ENCODE measurements around the gene AEBP1. TPM values are rescaled to one million over a fixed set of nuclear protein-coding genes. Genes with fewer than 3 reads are reported as not detected.
A peak's percentile ranks its signal among the peaks of the same experiment; 100 is the strongest.

The AEBP1 gene
- total RNA-seq, 1 donor from 2014 or later = 5.4 TPM

DNA sequence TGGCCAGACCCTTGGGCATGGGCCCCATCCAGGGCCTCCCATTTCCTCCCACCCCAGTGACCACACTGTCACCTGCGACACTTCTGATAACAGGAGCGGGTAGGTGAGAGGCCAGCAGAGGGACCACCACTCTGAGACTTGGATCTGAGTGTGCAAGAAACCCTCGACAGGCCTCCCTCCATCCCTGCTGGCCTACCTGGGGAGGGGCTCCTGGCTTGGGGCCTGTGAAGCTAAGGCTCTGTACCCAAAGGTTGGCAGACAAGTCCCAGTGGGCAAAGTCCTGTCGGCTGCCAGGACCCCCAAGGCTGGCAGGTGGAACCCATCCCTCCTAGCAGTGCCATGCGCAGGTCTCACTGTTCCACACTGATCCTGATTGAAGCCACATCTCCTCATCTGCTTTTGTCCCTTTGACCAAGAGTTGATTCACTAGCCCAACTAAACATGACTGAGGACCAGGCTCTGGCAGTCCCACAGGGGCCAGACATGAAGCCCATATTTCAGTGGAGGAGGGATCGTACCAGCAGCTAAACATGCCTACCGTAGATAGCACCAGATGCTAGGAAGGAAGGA is 37.6 kb upstream of the AEBP1 start:
- no peak for DNase-seq (ENCODE audit: low read depth, low spot score)

DNA sequence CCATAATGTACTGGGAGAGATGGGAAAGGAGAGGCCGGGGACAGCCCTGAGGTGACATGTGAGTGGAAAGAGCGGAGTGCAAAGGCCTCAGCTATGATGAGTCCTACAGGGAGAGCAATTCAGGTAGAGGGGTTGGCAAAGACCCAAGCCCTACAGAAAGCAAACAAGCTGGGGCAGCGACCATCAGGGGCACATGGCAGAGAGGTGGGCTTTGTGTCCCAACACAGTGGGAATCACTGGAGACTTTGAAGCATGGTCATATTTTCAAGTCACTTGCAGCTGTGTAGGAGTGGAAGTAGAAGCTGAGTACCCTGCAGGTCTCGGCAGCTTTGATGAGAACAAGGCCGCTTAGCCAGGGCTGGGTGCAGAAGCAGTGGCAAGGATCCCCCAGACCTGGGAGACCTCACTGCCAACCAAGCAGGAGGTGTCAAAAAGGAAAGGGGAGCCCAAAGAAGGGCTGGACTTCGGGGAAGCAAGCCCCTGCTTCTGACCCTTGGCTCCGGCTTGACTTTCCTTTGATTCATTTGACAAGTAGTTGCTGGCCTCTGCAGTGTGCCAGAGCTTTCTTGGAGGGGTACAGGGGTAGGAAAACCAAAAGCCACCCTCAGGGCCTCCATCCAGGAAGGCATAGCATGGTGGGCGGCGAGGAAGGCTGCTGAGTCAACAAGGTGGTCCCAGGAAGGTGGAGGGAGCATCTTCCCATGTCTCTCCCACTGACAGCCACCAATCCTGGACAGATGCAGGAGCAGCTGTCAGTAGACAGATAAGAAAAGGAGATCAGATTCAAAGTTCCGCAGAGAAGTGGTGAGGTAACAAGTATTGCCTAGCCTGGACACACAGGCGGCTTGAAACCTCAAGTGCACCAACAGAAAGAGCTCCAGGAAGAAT is 36.8 kb upstream of the AEBP1 start:
- no peak for DNase-seq (ENCODE audit: low read depth, low spot score)

DNA sequence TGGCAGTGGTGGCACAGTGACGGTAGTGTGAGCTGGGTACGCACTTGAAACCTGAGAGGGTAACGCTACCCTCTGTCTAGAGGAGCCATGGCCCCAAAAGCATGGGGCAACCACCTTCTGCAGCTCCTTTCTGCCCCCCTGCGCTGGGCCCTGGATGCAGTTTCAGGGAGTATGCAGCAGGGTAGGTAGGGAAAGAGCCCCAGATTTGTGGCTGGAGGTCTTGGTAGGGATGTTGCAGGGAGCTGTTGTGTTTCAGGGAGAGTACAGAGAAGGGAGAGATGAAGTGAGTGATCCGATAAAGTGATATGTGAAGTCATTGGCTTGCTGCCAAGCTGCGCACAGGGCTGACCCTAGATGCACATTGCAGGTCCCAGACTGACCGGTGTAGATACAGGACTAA is 36.1 kb upstream of the AEBP1 start:
- no peak for DNase-seq (ENCODE audit: low read depth, low spot score)

DNA sequence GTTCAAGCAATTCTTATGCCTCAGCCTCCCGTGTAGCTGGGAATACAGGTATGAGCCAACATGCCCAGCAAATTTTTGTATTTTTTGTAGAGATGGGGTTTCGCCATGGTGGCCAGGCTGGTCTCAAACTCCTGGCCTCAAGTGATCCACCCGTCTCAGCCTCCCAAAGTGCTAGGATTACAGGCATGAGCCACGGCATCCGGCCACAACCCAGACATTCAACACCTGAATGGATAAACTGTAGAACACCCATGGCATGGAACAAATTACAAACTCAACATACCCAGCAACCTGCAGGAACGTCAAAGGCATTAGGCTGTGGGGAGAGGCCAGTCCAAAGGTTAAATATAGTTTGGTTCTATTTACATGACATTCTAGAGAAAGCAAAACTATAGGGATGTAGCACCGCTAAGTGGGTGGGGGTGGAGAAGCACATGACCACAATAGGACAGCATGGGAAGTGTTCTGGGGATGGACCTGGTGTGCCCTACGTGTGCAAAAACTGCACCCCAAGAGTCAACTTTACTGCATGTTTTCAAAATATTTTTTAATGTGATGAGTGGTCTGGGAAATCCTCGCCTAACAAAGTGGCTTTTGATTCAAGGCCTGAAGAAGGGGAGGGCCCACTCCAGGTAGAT is 32.3 kb upstream of the AEBP1 start:
- DNase-seq (ENCODE audit: low read depth, low spot score) = no peak

DNA sequence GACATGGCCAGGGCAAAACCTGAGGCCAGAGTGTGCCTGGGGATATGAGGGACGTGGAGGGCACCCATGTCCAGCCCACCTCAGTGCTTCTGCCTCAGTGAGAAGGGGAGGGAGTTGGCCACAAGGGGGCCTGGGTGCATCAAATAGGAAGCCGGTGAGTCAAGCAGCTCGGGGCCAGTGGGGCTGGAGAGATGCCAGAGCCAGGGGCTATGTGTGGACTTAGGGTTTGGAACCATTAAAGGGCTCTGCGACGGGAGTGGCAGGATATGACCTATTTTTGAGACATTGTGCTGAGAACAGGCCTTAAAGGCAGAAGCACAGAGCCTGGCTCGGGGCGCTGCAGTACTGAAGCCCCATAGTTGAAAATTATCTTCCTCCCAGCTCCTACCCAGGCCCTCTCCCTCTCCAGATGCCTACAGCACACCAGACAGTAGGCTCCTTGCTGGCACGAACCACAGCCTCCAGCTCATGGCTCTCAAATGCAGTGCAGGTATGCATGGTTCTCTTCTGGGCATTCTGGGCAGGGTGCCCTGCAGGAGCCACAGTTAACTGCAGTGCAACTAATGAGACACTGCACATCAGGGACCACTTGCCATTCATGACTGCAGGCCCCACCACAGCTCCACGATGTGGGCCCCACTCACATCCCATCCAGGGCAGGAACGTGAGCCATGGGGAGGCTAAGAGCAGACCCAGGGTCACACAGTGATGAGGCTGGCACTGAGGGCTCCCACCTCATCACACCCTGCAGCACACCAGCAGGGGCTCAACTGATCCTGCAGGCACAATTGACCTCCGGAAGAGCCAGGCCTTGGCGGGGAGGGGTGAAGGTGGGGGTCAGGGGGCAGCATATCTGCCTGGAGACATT is 31.5 kb upstream of the AEBP1 start:
- DNase-seq (ENCODE audit: low read depth, low spot score) = peak; percentile 78

DNA sequence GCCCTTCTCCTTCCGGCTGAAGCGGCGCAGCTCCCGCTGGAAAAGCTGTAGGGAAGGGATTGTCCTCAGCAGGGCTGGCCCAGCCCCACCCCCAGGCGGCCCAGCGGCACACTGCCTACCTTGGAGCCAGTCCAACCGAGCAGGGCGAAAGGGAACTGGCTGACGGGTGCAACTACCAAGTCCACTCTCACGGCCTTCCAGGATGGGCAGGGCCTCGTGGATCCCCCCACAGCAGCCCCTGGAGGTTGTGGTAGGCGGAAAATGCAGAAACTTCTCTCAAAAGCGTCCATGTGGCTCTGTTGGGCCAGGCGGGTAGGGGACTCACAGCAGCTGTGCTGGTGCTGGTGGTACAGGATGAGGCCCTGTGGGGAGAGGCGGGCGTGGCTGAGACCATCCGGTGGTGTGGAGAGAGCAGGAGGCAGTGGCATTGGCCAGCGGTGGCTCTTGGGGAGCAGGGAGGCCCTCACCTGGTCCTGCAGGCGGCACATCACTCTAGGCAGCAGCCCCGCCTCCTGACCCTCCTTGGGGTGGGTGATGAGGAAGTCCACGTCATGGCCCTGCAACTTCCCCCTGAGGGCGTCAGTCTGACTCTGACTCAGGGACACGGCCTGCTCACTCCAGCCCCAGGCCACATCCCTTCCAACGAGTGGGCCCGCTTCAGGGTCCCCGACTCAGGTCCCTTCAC is 30.3 kb upstream of the AEBP1 start:
- DNase-seq (ENCODE audit: low read depth, low spot score) = peak; percentile 59

DNA sequence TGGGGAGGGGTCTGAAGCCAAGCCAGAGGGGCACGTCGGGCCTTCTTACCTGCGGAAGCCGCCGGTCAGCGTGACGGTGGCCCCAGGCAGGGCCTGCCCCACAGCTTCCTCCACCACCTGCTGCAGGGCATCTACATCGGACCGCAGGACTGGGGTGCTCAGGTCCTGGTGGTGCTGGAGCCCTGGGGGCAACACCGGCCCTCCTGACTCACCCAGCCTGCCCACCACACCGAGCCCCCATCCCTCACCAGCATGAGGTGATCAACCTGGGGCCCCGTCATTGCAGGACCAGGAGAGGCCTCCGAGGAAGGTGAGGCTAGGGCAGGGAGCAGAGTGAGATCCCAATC is 29.8 kb upstream of the AEBP1 start:
- DNase-seq (ENCODE audit: low read depth, low spot score) = no peak

DNA sequence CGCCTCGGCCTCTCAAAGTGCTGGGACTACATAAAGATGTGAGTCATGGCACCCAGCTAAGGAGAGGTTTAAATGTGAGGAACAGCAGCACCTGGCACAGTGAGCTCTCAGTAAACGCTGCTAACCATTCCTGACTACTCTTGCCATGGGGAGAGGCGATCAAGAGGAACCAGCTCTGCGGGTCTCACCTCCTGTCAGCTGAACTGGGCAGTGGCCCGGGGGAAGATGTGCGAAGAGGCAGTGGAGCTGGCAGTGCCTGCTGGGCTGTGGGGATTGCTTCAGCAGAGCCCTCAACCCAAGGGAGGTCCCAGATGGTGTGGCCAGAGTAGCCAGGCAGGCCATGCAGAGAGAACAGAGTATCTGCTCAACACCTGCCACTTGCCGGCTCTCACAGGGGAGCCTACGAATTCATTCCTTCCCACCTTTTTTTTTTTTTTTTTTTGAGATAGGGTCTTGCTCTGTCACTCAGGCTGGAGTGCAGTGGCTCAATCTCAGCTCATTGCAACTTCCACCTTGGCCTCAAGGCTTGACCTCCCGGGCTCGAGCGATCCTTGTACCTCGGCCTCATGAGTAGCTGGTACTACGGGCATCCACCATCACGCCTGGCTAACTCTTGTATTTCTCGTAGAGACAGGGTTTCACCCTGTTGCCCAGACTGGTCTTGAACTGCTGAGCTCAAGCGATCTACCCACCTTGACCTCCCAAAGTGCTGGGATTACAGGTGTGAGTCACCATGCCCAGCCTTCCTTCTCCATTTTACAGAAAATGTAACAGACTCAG is 28.7 kb upstream of the AEBP1 start:
- DNase-seq (ENCODE audit: low read depth, low spot score) = no peak

DNA sequence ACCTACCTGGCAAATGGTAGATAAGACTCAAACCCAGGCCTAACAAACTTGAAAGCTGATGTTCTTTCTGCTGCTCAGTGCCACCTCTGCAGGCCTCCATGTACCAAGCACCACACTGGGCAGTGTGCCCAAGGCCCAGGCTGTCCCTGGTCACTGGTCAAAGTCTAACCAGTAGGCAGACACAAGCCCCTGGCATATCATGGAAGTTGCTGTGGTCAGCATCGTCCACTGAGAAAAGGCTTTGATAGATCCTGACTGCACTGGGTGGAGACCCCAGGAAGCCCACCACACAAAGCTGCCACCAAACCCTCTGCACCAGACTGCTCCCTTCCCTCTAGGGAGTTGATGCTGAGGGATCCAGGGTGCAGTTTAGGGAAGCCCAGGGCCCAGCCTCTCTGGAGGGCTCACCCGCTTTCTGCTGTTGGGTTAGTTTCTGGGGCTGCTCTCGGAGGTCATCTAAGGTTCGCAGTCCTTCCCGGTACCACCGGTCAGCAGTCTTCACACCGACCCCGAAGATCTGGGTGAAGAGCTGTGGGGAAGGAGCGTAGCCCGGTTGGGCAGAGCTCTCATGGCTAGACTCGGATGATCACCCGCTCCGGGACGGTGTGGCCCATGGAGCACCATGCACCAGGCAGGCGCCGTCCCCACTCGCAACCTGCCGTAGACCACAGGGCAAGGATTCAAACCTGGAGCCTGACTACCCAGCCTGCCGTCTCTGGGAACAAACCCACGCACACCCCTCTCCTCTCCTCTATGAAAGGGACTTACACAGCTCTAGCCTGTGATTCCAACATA is 27.8 kb upstream of the AEBP1 start:
- no peak for DNase-seq (ENCODE audit: low read depth, low spot score)

DNA sequence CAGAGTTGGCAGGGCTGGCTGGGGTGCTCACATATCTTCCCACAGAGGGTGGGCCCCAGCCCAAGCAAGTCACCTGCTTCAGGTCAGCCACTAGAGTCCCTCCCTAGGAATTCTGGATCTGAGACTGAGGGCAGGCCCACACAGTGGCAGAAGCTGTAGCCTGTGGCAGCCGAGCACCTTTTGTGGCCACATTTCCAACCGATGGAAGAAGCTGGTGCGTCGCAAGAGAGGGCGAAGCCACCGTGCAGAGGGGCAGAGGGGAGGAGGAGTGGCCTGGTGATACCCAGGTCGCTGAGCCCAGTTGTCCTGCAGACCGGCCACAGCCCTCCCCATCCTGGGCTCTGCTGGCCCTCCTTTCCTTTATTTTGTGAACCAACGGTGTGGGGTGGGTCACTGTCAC is 27.1 kb upstream of the AEBP1 start:
- DNase-seq (ENCODE audit: low read depth, low spot score) = no peak

DNA sequence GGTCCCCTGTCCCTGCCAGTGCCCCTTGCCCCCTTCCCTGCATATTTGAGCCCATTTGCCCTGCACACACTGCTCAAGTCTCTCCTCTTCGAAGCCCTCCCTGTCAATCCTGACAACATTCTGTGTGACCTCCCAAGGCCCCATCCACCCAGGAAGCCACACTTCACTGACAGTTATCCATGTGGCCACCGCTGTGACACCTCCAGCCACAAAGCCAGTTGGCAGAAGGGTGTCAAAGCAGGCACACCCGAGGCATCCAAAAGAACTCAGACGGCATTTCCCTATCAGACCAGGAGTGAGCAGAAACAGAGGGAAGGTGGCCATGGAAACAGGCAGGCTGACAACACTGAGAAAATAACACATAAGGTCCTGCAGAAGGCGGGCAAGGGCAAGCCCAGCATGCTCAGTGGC is 26.5 kb upstream of the AEBP1 start:
- DNase-seq (ENCODE audit: low read depth, low spot score) = no peak

DNA sequence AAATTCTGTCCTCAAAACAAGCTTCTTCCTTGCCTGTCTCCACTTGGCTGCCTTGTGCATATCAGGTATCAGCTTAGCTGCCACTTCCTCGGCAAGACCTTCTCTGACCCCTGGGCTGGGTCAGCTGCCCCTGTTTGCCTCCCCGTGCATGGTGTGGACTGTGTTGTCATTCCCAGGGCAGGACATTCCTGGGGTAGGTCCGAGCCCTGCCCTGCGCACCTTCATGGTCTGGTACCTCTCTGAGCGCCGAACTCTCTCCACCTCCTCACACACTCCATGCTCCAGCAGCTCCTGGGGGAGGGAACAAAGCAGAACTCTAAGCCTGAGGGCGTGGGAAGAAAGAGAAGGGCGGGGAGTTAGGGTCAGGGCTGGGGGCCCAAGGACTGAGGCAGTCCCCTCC is 25.6 kb upstream of the AEBP1 start:
- no peak for DNase-seq (ENCODE audit: low read depth, low spot score)

DNA sequence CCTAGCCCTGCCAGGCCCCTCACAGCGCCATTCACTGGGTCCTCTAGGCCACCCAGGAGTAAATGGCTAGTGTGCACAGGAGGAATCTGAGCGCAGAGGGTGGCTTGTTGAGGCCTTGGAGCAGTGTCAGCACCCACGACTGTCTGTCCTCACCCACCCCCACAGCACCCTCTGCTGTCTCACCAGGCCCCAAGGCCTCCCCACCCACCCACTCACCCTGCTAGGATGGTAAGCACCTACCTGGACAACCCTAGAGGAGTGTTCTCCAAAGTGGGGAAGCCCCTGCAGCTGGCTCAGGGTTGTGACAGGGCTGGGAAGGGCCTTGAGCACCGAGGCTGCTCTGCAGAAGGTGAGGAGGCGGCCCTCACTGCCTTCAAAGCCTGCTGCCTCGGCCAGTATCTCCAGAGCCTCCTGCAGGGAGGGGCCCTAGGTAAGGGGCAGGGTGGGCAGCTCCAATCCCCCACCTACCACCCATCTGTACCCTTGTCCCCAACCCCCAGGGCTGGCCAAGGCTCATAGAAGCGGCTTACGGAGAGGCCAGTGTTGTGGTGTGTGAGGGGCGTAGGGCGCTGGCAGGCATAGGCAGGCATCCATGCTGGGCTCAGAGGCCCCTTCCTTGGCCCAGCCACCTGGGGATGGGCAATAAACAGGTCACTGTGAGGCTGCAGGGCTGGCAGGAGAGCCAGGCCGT is 24.7 kb upstream of the AEBP1 start:
- no peak for DNase-seq (ENCODE audit: low read depth, low spot score)

DNA sequence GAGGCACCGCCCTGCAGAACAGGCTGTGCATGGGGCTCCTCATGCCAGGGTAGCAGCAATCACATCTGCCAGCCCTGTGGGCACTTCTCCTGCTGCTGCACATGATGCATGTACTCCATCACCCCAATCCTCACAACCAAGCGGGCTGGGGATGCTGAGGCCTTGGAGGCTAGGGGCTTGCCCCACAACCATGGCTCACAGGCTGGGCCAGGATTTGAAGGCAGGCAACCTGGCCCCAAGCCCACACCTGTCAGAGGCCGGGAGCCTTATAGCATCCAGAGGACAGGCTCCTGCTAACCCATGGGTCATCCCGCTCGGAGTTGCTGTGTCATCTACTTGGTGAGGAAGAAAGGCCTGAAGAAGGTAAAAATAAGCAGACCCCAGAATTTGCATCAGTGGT is 24.0 kb upstream of the AEBP1 start:
- DNase-seq (ENCODE audit: low read depth, low spot score) = no peak

DNA sequence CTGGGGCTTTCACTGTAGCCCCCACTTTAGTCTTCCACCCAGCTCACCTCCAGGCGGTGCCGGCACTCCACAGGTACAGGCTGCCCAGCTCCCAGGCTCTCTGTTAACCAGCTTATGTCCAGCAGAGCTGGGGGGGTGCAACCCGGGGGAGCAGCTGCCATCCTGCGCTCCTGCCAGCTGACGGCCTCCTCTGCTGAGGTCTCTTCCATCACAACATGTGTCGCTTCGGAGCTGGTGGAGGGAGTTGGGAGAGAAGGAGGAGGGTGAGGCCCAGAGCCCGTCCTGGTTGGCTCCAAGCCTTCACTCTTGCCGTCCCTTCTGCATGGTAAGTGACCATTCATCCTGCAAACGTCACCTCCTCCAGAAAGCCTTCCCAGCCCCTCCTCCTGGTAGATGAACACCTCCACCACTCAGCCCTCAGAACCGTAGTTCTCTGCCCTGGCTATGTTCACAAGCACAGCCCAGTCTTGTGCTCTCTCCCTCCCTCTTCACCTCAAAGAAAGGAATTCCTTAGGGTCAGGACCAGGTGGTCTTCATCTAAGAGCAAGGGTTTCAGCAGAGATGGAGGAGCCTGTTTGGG is 23.4 kb upstream of the AEBP1 start:
- no peak for DNase-seq (ENCODE audit: low read depth, low spot score)

DNA sequence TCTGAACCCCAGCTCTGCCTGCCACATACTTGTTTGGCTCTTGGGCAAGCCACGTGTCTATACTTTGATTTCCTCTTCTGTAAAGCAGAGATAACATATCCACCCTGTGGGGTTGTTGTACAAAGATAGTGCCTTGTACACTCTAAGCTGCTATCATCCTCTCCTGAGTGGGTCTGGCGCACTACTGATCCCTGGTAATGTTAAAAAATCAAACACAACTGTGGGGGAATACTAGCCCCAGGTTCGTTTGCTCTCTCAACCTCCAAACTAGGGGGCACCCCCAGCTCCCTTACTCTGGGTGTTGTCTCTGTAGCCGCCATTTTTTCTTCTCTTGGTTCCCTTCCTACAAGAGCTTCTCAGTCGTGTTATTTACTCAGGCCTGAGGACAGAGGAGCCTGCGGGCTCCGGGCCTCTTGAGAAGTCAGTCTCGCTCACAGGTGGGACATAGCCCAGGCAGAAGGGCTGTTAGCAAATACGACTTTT is 22.8 kb upstream of the AEBP1 start:
- no peak for DNase-seq (ENCODE audit: low read depth, low spot score)

DNA sequence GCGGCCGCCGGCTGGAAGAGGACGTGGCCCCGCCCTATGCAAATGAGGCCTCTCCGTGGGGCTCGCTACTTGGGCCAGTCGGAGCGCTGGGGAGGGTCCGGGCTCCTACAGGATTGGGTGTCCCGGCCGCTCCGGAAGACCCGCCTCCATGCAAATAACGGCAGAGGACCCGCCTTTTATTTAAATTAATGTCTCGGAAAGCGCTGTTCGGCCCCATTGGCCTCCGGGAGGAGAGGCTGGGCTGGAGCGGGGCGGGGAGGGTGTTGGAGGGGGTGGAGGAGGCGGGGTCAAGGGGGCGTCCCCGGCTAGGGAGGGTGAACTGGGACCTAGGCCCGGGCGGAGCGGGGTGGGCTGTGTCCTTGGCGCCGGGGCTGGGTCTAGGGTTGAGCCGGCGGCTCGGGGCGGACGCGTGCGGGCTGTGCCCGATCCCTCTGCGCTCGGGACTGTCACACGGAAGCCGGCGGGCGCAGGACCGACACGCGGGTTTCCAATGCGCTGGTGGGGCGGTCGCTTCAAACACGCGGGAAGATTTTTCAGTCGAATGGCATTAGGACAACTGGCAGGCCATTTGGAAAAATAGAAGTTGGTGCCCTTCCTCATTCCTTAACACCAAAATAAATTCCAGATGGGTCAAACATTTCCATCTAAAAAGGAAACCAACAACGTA is 21.5 kb upstream of the AEBP1 start:
- DNase-seq (ENCODE audit: low read depth, low spot score) = peak; percentile 97

DNA sequence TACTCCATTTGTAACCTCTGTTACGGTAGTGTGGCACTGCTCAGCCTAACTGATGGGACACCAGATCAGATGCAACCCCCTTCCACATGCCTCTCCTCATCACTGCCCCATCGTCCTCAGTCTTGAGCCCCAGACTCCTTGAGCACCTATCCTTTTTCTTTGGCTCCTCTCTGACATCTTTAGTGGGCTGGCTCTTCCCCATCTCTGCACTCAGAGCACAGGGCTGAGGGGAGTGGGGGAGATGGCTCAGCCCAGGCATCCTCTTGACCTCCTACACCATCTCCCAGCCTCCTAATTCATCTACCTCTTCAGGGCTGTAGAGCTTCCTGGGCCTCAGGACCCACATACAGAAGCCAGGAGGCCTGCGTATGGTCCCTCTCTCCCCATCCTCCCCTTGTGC is 20.3 kb upstream of the AEBP1 start:
- DNase-seq (ENCODE audit: low read depth, low spot score) = no peak

Measured in pulmonary artery endothelial cell (primary cell).